Keratinocyte (primary cell): ENCODE data around the gene KIF26A. TPM values are rescaled to one million over a fixed set of nuclear protein-coding genes. Genes with fewer than 3 reads are reported as not detected.

Source experiments
- DNase-seq: peaks from one replicate; pipeline ENCODE4 v3.0.0-alpha.2; 2011; ENCODE audit warnings: low read depth, missing footprints, low spot score
- FAIRE-seq: peaks from 2 replicates; lab custom pipeline; 2011; peaks lifted over from hg19 to GRCh38; lab: Jason Lieb, UNC
- H2AFZ ChIP-seq: 2 replicates; pipeline ENCODE4 v1.6.0; 2012; ENCODE audit warnings: low read length, control low read depth, inconsistent platforms; ENCODE audit not compliant: control insufficient read depth
- H3K27ac ChIP-seq: 2 replicates; pipeline ENCODE4 v1.5.1; 2011; ENCODE audit warnings: low read length; ENCODE audit not compliant: control insufficient read depth, insufficient read depth
- H3K27me3 ChIP-seq: 3 replicates; pipeline ENCODE4 v1.6.0; 2011; ENCODE audit warnings: low read length; ENCODE audit not compliant: control insufficient read depth, insufficient read depth; ENCODE audit errors: extremely low read depth
- H3K36me3 ChIP-seq, 2 experiments: 2 replicates in 1 of 2; 3 replicates in 1 of 2; pipeline ENCODE4 v1.5.1; 2011; ENCODE audit warnings: low read length in 2 of 2, mild to moderate bottlenecking in 1 of 2; ENCODE audit not compliant: control insufficient read depth in 2 of 2, insufficient read depth in 2 of 2; ENCODE audit errors: extremely low read depth in 1 of 2
- H3K4me1 ChIP-seq: 3 replicates; pipeline ENCODE4 v1.5.1; 2011; ENCODE audit warnings: low read length; ENCODE audit not compliant: control insufficient read depth, insufficient read depth; ENCODE audit errors: extremely low read depth
- H3K4me2 ChIP-seq: 3 replicates; pipeline ENCODE4 v1.6.0; 2011; ENCODE audit warnings: low read depth, low read length; ENCODE audit not compliant: control insufficient read depth, insufficient read depth; ENCODE audit errors: extremely low read depth
- H3K4me3 ChIP-seq, 3 experiments: fragments of 200-600 bp in 1 of 3; sonication (generic) in 1 of 3; 2 replicates in 2 of 3; 3 replicates in 1 of 3; pipeline ENCODE4 v1.5.1; 2011 to 2016; ENCODE audit warnings: low read length in 3 of 3, mild to moderate bottlenecking in 3 of 3, control low read depth in 2 of 3, inconsistent platforms in 1 of 3, low read depth in 1 of 3, mixed read lengths in 1 of 3, mixed run types in 1 of 3, moderate library complexity in 1 of 3; ENCODE audit not compliant: control insufficient read depth in 2 of 3, insufficient read depth in 2 of 3; ENCODE audit errors: extremely low read depth in 1 of 3
- H3K79me2 ChIP-seq: 2 replicates; pipeline ENCODE4 v1.6.0; 2012; ENCODE audit warnings: low read length; ENCODE audit not compliant: control insufficient read depth, insufficient read depth
- H3K9ac ChIP-seq: 3 replicates; pipeline ENCODE4 v1.6.0; 2011; ENCODE audit warnings: low read length; ENCODE audit not compliant: control insufficient read depth, insufficient read depth; ENCODE audit errors: extremely low read depth
- H3K9me1 ChIP-seq: 3 replicates; pipeline ENCODE4 v1.6.0; 2011; ENCODE audit warnings: low read length; ENCODE audit not compliant: control insufficient read depth, insufficient read depth; ENCODE audit errors: extremely low read depth
- H3K9me3 ChIP-seq: 2 replicates; pipeline ENCODE4 v1.5.1; 2012; ENCODE audit warnings: low read depth, low read length; ENCODE audit not compliant: control insufficient read depth
- H4K20me1 ChIP-seq: 3 replicates; pipeline ENCODE4 v1.6.0; 2011; ENCODE audit warnings: low read length; ENCODE audit not compliant: control insufficient read depth, insufficient read depth; ENCODE audit errors: extremely low read depth
- CTCF ChIP-seq, 3 experiments: IDR thresholded peaks in 1 of 3; conservative IDR thresholded peaks in 1 of 3; optimal IDR thresholded peaks in 1 of 3; 2 replicates in 2 of 3; 3 replicates in 1 of 3; pipeline versions ENCODE3 to v1.5.1; 2011; ENCODE audit warnings: low read length in 3 of 3, mild to moderate bottlenecking in 3 of 3, moderate library complexity in 2 of 3, control low read depth in 1 of 3, inconsistent platforms in 1 of 3; ENCODE audit not compliant: insufficient read depth in 2 of 3; ENCODE audit errors: extremely low read depth in 1 of 3
- EZH2 ChIP-seq: IDR thresholded peaks from one replicate; pipeline ENCODE4 v1.6.1; 2012; ENCODE audit warnings: inconsistent platforms, mild to moderate bottlenecking, low read length, moderate library complexity
- dilution Hi-C: fragments of 300-500 bp; cut with MboI; formaldehyde crosslinking; loops from one replicate; pipeline ENCODE4 v1.7.0; 2020; ENCODE audit warnings: low sequenced_read_pairs; ENCODE audit not compliant: extremely low pct_ligation_motif_present
- polyA plus RNA-seq, 5 experiments: library from polyadenylated mRNA; depleted of rRNA in 3 of 5; stranded (reverse) in 3 of 5; stranded (forward) in 1 of 5; unstranded in 1 of 5; fragments of >200 nt; gene quantifications; 1 replicate in 1 of 5; 2 replicates in 3 of 5; 3 replicates in 1 of 5; pipeline versions ENCODE4 v1.2.1 to v1.2.3, GENCODE V29; 2011 to 2012; ENCODE audit warnings: missing spikeins in 2 of 5, low read depth in 1 of 5, low replicate concordance in 1 of 5
- small RNA-seq, 3 experiments: library from RNA; depleted of rRNA; stranded (forward); fragments of <200 nt; gene quantifications; one replicate each; pipeline ENCODE3, GENCODE V24; 2012; ENCODE audit warnings: low read depth in 3 of 3, low replicate concordance in 1 of 3; ENCODE audit not compliant: insufficient read length in 3 of 3

Gene KIF26A
- polyA plus RNA-seq, 1 donor (not counting 4 experiments of a cell fraction or from before 2014, with no cell fraction given) = 0.07 TPM

- no peaks in the 10 kb centered on the region for H3K79me2 ChIP-seq
- no peak for TF ChIP-seq CTCF (optimal IDR thresholded peaks at IDR 0.05 in 1 of 3, IDR thresholded peaks at IDR 0.05 in 1 of 3, conservative IDR thresholded peaks at IDR 0.05 in 1 of 3; ENCODE audit: extremely low read depth in 1 of 3, insufficient read depth in 2 of 3, low read length in 3 of 3)
- peaks cover 10% of the 10 kb centered on the region for H3K9me3 ChIP-seq
- H3K9me1 ChIP-seq = no peaks in the 10 kb centered on the region
- no peak overlapping the region for H3K27ac ChIP-seq
- no peak overlapping the region for H3K4me2 ChIP-seq
- H3K4me3 ChIP-seq = no peak overlapping the region
- H4K20me1 ChIP-seq = no peaks in the 10 kb centered on the region
- H3K9ac ChIP-seq = no peak overlapping the region
- dilution Hi-C loops = no loop called here
- H3K4me1 ChIP-seq = no peaks in the 10 kb centered on the region
- H3K27me3 ChIP-seq = no peaks in the 10 kb centered on the region
- H2AFZ ChIP-seq = no peak overlapping the region
- no peaks in the 10 kb centered on the region for H3K36me3 ChIP-seq
- DNase-seq (no peak), FAIRE-seq (no peak)
Observed at GRCh38 chr14:104229534-104230055, 91.2 kb downstream of the KIF26A start.

- FAIRE-seq (no peak), DNase-seq (no peak)
- TF ChIP-seq CTCF (optimal IDR thresholded peaks at IDR 0.05 in 1 of 3, IDR thresholded peaks at IDR 0.05 in 1 of 3, conservative IDR thresholded peaks at IDR 0.05 in 1 of 3; ENCODE audit: extremely low read depth in 1 of 3, insufficient read depth in 2 of 3, low read length in 3 of 3) (no peak), EZH2 (no peak)
- Histone ChIP-seq H3K4me2 (no peak overlapping the region), H3K4me3 (no peak overlapping the region), H3K27ac (no peak overlapping the region), H3K9me1 (no peaks in the 10 kb centered on the region), H3K79me2 (no peaks in the 10 kb centered on the region), H3K36me3 (no peaks in the 10 kb centered on the region), H2AFZ (no peak overlapping the region), H4K20me1 (no peaks in the 10 kb centered on the region), H3K4me1 (no peaks in the 10 kb centered on the region), H3K9me3 (peaks cover 10% of the 10 kb centered on the region), H3K9ac (no peak overlapping the region), H3K27me3 (no peaks in the 10 kb centered on the region)
- dilution Hi-C loops = no loop called here
Observed at GRCh38 chr14:104230119-104230815, 91.9 kb downstream of the KIF26A start.

Small RNA genes within 50 kb of the gene (small RNA-seq; reads per million reads assigned to genes)
- 4,192 to 50,530 (median 33,351) reads per million in 3 experiments for gene MIR203A

Other genes with a start within 250 kb of the KIF26A start
- gene TDRD9, start 210.1 kb upstream of the KIF26A start, polyA plus RNA-seq = 0.06 to 0.10 TPM (median 0.09 TPM) in 3 replicates
- gene RD3L, start 196.1 kb upstream of the KIF26A start, polyA plus RNA-seq = not detected in 3 replicates
- gene ASPG, start 52.9 kb upstream of the KIF26A start, polyA plus RNA-seq = 0.02 to 0.40 TPM (median 0.10 TPM) in 3 replicates